ACC112 (cell line): ENCODE measurements around the gene HDAC5.
"Not testable (repeated sequence)": the region's sequence is repeated elsewhere in the genome, so short reads cannot be mapped to it uniquely, and the experiment has no call there.

Experiments used
- H2AFZ ChIP-seq: fragments of 200-600 bp; sonication (generic); one replicate; pipeline ENCODE4 v1.6.0; 2017; ENCODE audit warnings: antibody characterized with exemption, low read length; ENCODE audit not compliant: unreplicated experiment
- H3K27ac ChIP-seq: fragments of 200-600 bp; sonication (generic); 2 replicates; pipeline ENCODE4 v1.5.1; 2014; ENCODE audit warnings: low read depth, mild to moderate bottlenecking, antibody characterized with exemption, low read length, moderate library complexity
- H3K27me3 ChIP-seq: fragments of 200-600 bp; sonication (generic); 2 replicates; pipeline ENCODE4 v1.6.1; 2014; ENCODE audit warnings: mild to moderate bottlenecking, antibody characterized with exemption, low read length, moderate library complexity, mixed read lengths; ENCODE audit not compliant: insufficient read depth
- H3K36me3 ChIP-seq: fragments of 200-600 bp; sonication (generic); 2 replicates; pipeline ENCODE4 v1.6.1; 2016; ENCODE audit warnings: mild to moderate bottlenecking, antibody characterized with exemption, low read length, moderate library complexity, mixed read lengths; ENCODE audit not compliant: insufficient read depth
- H3K4me1 ChIP-seq: fragments of 200-600 bp; sonication (generic); one replicate; pipeline ENCODE4 v1.6.1; 2016; ENCODE audit warnings: low read length, mixed read lengths; ENCODE audit not compliant: insufficient read depth, unreplicated experiment, control insufficient read depth
- H3K4me3 ChIP-seq: fragments of 200-600 bp; sonication (generic); 2 replicates; pipeline ENCODE4 v1.5.1; 2014; ENCODE audit warnings: mild to moderate bottlenecking, low read depth, low read length
- H3K79me2 ChIP-seq: fragments of 200-600 bp; sonication (generic); one replicate; pipeline ENCODE4 v1.6.0; 2016; ENCODE audit warnings: low read length; ENCODE audit not compliant: control insufficient read depth, unreplicated experiment, insufficient read depth

HDAC5 gene

GRCh38 chr17:44038604-44039011, 84.8 kb downstream of the HDAC5 start:
- Histone ChIP-seq H3K4me3 (no peak overlapping the region), H3K79me2 (peaks cover 37% of the 10 kb centered on the region), H3K27ac (no peak overlapping the region), H3K4me1 (peaks cover 20% of the 10 kb centered on the region), H3K36me3 (peaks cover 23% of the 10 kb centered on the region), H3K27me3 (no peaks in the 10 kb centered on the region), H2AFZ (no peak overlapping the region)

- Histone ChIP-seq H3K27ac (no peak overlapping the region), H3K79me2 (peaks cover 33% of the 10 kb centered on the region), H3K4me1 (peaks cover 11% of the 10 kb centered on the region), H3K27me3 (no peaks in the 10 kb centered on the region), H3K36me3 (peaks cover 29% of the 10 kb centered on the region), H2AFZ (no peak overlapping the region), H3K4me3 (no peak overlapping the region)
These were observed 86.0 kb downstream of the HDAC5 start for GRCh38 chr17:44037471-44037870.

GRCh38 chr17:44034688-44035087, 88.8 kb downstream of the HDAC5 start:
- H3K4me1 ChIP-seq, H3K4me3 ChIP-seq, H3K27ac ChIP-seq, H3K27me3 ChIP-seq, H3K79me2 ChIP-seq, H2AFZ ChIP-seq: not testable (repeated sequence)
- peaks cover 24% of the 10 kb centered on the region for H3K36me3 ChIP-seq

GRCh38 chr17:44033861-44034408, 89.5 kb downstream of the HDAC5 start:
- H3K27ac ChIP-seq: no peak overlapping the region
- no peak overlapping the region for H3K4me3 ChIP-seq
- H2AFZ ChIP-seq: no peak overlapping the region
- peaks cover 6% of the 10 kb centered on the region for H3K79me2 ChIP-seq
- no peaks in the 10 kb centered on the region for H3K4me1 ChIP-seq
- H3K27me3 ChIP-seq: no peaks in the 10 kb centered on the region
- peaks cover 24% of the 10 kb centered on the region for H3K36me3 ChIP-seq

GRCh38 chr17:44030482-44030881, 93.0 kb downstream of the HDAC5 start:
- Histone ChIP-seq H3K36me3 (peaks cover 14% of the 10 kb centered on the region; the same call in 1 of the 2 replicates), H3K27ac (no peak overlapping the region), H2AFZ (no peak overlapping the region), H3K4me1 (no peaks in the 10 kb centered on the region), H3K27me3 (no peaks in the 10 kb centered on the region), H3K4me3 (no peak overlapping the region), H3K79me2 (no peaks in the 10 kb centered on the region)

GRCh38 chr17:44029736-44030135, 93.7 kb downstream of the HDAC5 start:
- Histone ChIP-seq H3K4me3 (no peak overlapping the region), H3K27me3 (no peaks in the 10 kb centered on the region), H2AFZ (no peak overlapping the region), H3K27ac (no peak overlapping the region), H3K36me3 (peaks cover 14% of the 10 kb centered on the region; the same call in 1 of the 2 replicates), H3K4me1 (no peaks in the 10 kb centered on the region), H3K79me2 (no peaks in the 10 kb centered on the region)
